T-helper 2 cell treated with Interferon-gamma antibody and Interleukin-4, amounts not matched to agents 5 μg/mL and 100 μg/mL, for 36 hours (primary cell): ENCODE results near the gene LCMT2.

Experiments used
- DNase-seq: peaks from one replicate; pipeline ENCODE4 v3.0.0; 2021; ENCODE audit warnings: low spot score
- H3K27ac Mint-ChIP-seq: one replicate; pipeline ENCODE4 v1.8.0; 2021; ENCODE audit warnings: mild to moderate bottlenecking, mixed read lengths
- H3K27me3 Mint-ChIP-seq: one replicate; pipeline ENCODE4 v1.8.0; 2021; ENCODE audit warnings: low read depth, mixed read lengths
- H3K36me3 Mint-ChIP-seq: one replicate; pipeline ENCODE4 v1.8.0; 2021; ENCODE audit warnings: low read depth, mixed read lengths
- H3K4me1 Mint-ChIP-seq: one replicate; pipeline ENCODE4 v1.8.0; 2021; ENCODE audit warnings: low read depth, mixed read lengths
- H3K4me3 Mint-ChIP-seq: one replicate; pipeline ENCODE4 v1.8.0; 2022; ENCODE audit warnings: mild to moderate bottlenecking, moderate library complexity, mixed read lengths
- H3K9me3 Mint-ChIP-seq: one replicate; pipeline ENCODE4 v1.8.0; 2021; ENCODE audit warnings: mixed read lengths

LCMT2 gene

GRCh38 chr15:43325039-43325684 is 5.2 kb downstream of the LCMT2 start:
- Mint-ChIP-seq H3K27ac (no peak overlapping the region), H3K27me3 (peaks cover 8% of the 10 kb centered on the region), H3K4me1 (peaks cover 18% of the 10 kb centered on the region), H3K9me3 (no peaks in the 10 kb centered on the region), H3K36me3 (peaks cover 22% of the 10 kb centered on the region), H3K4me3 (no peak overlapping the region)
- no peak for DNase-seq

GRCh38 chr15:43318990-43319771 is 11.2 kb downstream of the LCMT2 start:
- peaks cover 14% of the 10 kb centered on the region for H3K27me3 Mint-ChIP-seq
- H3K4me3 Mint-ChIP-seq = no peak overlapping the region
- H3K4me1 Mint-ChIP-seq = no peaks in the 10 kb centered on the region
- H3K27ac Mint-ChIP-seq = no peak overlapping the region
- no peak for DNase-seq
- no peaks in the 10 kb centered on the region for H3K9me3 Mint-ChIP-seq
- no peaks in the 10 kb centered on the region for H3K36me3 Mint-ChIP-seq

DNA sequence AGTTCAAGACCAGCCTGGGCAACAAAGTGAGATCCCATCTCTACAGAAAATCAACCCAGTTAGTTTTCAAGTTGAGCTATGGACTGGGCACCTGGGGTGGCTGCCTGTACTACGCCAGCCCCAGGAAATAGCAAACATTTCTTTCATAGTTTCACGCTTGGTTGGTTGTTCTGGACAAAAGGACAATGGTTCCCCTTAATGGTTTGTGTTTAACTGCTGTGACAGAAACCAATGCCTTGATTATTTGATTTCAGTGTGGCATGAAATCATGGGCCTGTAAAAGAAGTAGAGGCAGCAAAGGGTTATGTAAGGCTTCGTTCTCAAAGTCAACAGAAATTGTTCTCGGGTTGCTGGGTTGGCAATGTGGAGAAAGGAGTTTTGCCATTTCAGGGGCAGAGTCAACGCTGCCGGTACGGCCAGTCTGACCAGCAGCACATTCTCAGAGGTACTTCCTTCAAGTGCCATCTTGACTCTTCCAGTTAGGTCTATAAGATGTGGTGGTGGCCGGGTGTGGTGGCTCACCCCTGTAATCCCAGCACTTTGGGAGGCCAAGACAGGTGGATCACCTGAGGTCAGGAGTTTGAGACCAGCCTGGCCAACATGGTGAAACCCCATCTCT is 12.7 kb downstream of the LCMT2 start:
- no peak overlapping the region for H3K27ac Mint-ChIP-seq
- H3K4me1 Mint-ChIP-seq = no peaks in the 10 kb centered on the region
- H3K9me3 Mint-ChIP-seq = no peaks in the 10 kb centered on the region
- no peak overlapping the region for H3K4me3 Mint-ChIP-seq
- H3K36me3 Mint-ChIP-seq = no peaks in the 10 kb centered on the region
- DNase-seq = no peak
- peaks cover 18% of the 10 kb centered on the region for H3K27me3 Mint-ChIP-seq

DNA sequence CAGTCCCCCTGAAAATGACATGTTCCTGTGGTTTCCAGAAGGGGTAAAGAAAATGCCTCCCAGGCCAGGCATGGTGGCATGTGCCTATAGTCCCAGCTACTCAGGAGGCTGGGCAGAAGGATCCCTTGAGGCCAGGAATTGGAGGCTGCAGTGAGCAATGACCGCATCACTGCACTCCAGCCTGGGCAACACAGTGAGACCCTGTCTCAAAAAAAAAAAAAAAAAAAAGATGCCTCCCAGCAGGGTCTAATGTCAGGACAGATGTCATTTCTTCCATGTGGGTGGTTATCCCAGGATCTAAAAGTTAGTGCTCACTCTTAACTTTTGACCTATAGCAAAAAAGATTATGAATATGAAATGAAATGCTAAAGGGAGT is 13.4 kb downstream of the LCMT2 start:
- no peak overlapping the region for H3K4me3 Mint-ChIP-seq
- no peak overlapping the region for H3K27ac Mint-ChIP-seq
- peaks cover 23% of the 10 kb centered on the region for H3K27me3 Mint-ChIP-seq
- no peaks in the 10 kb centered on the region for H3K36me3 Mint-ChIP-seq
- H3K4me1 Mint-ChIP-seq = no peaks in the 10 kb centered on the region
- no peak for DNase-seq
- H3K9me3 Mint-ChIP-seq = no peaks in the 10 kb centered on the region

DNA sequence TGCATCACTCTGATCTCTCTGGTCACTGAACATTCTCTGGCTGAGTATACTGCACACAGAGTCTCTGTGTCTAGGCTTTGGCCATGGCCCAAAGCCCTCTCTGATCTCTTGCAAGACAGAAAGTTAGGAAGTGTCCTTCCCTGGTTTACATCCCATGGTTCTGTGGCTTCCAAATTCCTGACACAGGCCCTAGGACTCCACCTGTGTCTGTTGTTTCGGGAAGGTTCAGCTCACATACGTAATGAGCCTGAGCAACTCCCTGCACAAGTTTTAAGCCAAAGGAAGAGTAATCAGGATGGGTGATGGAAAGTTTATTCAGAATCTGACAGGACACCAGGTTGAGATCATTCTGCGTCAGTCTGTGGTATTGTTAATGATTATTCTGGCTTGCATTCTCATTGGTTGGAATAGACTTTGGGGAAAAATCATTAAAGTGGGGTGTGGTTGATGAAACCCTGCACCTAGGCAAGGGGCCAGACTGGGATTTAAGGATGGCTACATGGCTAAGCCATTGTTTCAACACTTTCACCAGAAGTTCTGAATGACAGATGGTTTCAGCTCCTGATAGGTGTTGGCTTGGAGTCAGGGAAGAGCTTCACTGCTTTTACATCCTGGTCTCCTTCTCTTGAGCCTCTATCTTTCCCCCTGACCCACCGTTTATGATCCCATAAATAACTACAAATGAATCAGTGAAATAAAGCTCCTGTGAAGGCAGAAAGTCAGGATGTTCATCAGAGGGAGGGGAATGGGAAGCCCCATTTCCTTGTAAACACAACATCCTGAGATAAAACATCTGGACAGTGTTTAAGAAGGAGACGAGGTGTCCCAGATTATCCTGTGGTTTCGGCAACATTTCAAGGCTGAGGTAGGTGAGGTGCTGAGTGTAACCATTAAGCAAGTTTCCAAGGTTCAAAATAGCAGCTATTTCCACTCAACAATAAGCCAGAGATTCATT is 14.1 kb downstream of the LCMT2 start:
- no peak overlapping the region for H3K4me3 Mint-ChIP-seq
- H3K27me3 Mint-ChIP-seq = peaks cover 21% of the 10 kb centered on the region
- DNase-seq = no peak
- no peaks in the 10 kb centered on the region for H3K9me3 Mint-ChIP-seq
- H3K27ac Mint-ChIP-seq = no peak overlapping the region
- peaks cover 3% of the 10 kb centered on the region for H3K4me1 Mint-ChIP-seq
- H3K36me3 Mint-ChIP-seq = no peaks in the 10 kb centered on the region

- H3K9me3 Mint-ChIP-seq = no peaks in the 10 kb centered on the region
- H3K27ac Mint-ChIP-seq = no peak overlapping the region
- H3K4me3 Mint-ChIP-seq = no peak overlapping the region
- H3K27me3 Mint-ChIP-seq = peaks cover 25% of the 10 kb centered on the region
- no peak for DNase-seq
- H3K36me3 Mint-ChIP-seq = no peaks in the 10 kb centered on the region
- H3K4me1 Mint-ChIP-seq = peaks cover 3% of the 10 kb centered on the region
Measured at GRCh38 chr15:43314171-43314570, 16.2 kb downstream of the LCMT2 start.

DNA sequence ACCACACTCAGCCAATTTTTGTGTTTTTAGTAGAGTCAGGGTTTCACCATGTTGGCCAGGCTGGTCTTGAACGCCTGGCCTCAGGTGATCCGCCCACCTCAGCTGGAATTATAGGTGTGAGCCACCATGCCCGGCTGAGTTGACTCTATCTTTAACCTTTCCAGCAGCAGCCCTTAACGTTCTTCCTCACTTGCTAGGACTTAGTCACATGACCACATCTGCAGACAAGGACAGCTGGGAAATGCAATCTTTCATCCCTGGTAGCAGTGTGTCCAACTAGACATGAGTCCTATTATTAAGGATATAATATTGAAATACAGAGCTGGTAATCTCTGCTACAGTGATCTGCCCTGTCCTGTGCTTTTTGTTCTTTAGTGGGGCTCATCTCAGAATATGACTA is 18.0 kb downstream of the LCMT2 start:
- DNase-seq = no peak
- no peaks in the 10 kb centered on the region for H3K9me3 Mint-ChIP-seq
- H3K27me3 Mint-ChIP-seq = peaks cover 32% of the 10 kb centered on the region
- H3K36me3 Mint-ChIP-seq = no peaks in the 10 kb centered on the region
- no peak overlapping the region for H3K4me3 Mint-ChIP-seq
- no peak overlapping the region for H3K27ac Mint-ChIP-seq
- peaks cover 9% of the 10 kb centered on the region for H3K4me1 Mint-ChIP-seq

GRCh38 chr15:43302205-43302817 is 28.1 kb downstream of the LCMT2 start, which contains the start of gene TGM7:
TSS of gene TGM7 (minus strand) at chr15:43302255.
- no peak for DNase-seq
- H3K4me3 Mint-ChIP-seq = no peak within 1 kb of the TSS
- no peak within 1 kb of the TSS for H3K27ac Mint-ChIP-seq
- no peaks in the 10 kb centered on the region for H3K36me3 Mint-ChIP-seq
- no peaks in the 10 kb centered on the region for H3K9me3 Mint-ChIP-seq
- peaks cover 41% of the 10 kb centered on the region for H3K27me3 Mint-ChIP-seq
- H3K4me1 Mint-ChIP-seq = no peaks in the 10 kb centered on the region

- H3K27ac Mint-ChIP-seq = no peak overlapping the region
- peaks cover 39% of the 10 kb centered on the region for H3K27me3 Mint-ChIP-seq
- H3K9me3 Mint-ChIP-seq = no peaks in the 10 kb centered on the region
- no peak overlapping the region for H3K4me3 Mint-ChIP-seq
- no peak for DNase-seq
- no peaks in the 10 kb centered on the region for H3K36me3 Mint-ChIP-seq
- H3K4me1 Mint-ChIP-seq = no peaks in the 10 kb centered on the region
Measured at GRCh38 chr15:43299884-43300283, 30.5 kb downstream of the LCMT2 start.

DNA sequence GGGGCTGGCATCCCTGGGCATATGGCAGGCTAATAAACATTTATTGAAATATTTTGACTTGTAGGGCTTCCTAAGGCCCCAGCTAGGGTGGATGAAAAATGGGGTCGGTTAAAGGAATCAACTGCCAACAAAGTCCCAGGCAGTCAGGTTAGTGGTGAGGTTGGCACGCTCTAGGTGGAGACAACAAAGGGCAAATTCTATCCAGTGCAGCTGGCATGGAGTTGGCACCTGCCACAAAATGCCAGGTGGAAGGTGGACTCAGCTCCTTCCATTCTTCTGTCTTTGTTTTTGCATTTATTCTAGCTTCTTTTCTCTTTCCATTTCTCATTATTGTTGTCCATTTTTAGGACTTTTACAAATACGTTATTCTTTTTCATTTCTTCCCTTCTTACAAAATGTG is 31.0 kb downstream of the LCMT2 start:
- Mint-ChIP-seq H3K9me3 (no peaks in the 10 kb centered on the region), H3K4me1 (no peaks in the 10 kb centered on the region), H3K27me3 (peaks cover 44% of the 10 kb centered on the region), H3K27ac (no peak overlapping the region), H3K36me3 (no peaks in the 10 kb centered on the region), H3K4me3 (no peak overlapping the region)
- no peak for DNase-seq

- Mint-ChIP-seq H3K4me1 (no peaks in the 10 kb centered on the region), H3K27me3 (peaks cover 51% of the 10 kb centered on the region), H3K4me3 (no peak overlapping the region), H3K27ac (no peak overlapping the region), H3K9me3 (no peaks in the 10 kb centered on the region), H3K36me3 (no peaks in the 10 kb centered on the region)
- DNase-seq = no peak
Measured at GRCh38 chr15:43294091-43294706, 36.2 kb downstream of the LCMT2 start.

- no peaks in the 10 kb centered on the region for H3K9me3 Mint-ChIP-seq
- H3K27ac Mint-ChIP-seq = no peak overlapping the region
- no peaks in the 10 kb centered on the region for H3K4me1 Mint-ChIP-seq
- H3K36me3 Mint-ChIP-seq = no peaks in the 10 kb centered on the region
- no peak for DNase-seq
- peaks cover 51% of the 10 kb centered on the region for H3K27me3 Mint-ChIP-seq
- no peak overlapping the region for H3K4me3 Mint-ChIP-seq
Measured at GRCh38 chr15:43293432-43293831, 36.9 kb downstream of the LCMT2 start.
